Breast epithelium (tissue), 4 donors: ENCODE measurements around the gene IMMP2L. TPM values are rescaled to one million over a fixed set of nuclear protein-coding genes. Genes with fewer than 3 reads are reported as not detected.

Source experiments
- DNase-seq, 2 donors: peaks; one replicate each; pipeline ENCODE4 v3.0.0-alpha.2; 2019; ENCODE audit warnings: low spot score in 2 of 2
- H3K27ac ChIP-seq, 2 donors: fragments of 200-600 bp; sonication (generic) in 1 of 2; one replicate each; pipeline ENCODE4 v1.5.1; 2016 to 2019; ENCODE audit warnings: mild to moderate bottlenecking in 1 of 2
- H3K27me3 ChIP-seq, 2 donors: fragments of 200-600 bp; sonication (generic) in 1 of 2; one replicate each; pipeline versions ENCODE4 v1.5.1 to v1.6.0; 2017 to 2019; ENCODE audit warnings: control low read depth in 1 of 2, mild to moderate bottlenecking in 1 of 2
- H3K36me3 ChIP-seq: fragments of 200-600 bp; one replicate; pipeline ENCODE4 v1.5.1; 2019
- H3K4me1 ChIP-seq, 2 donors: fragments of 200-600 bp; sonication (generic); one replicate each; pipeline ENCODE4 v1.5.1; 2016 to 2019; ENCODE audit warnings: control low read depth in 1 of 2
- H3K4me3 ChIP-seq, 3 donors: fragments of 200-600 bp; sonication (generic); 1 replicate in 2 of 3; 2 replicates in 1 of 3; pipeline ENCODE4 v1.5.1; 2016 to 2019; ENCODE audit warnings: mild to moderate bottlenecking in 3 of 3, moderate library complexity in 2 of 3
- H3K9me3 ChIP-seq, 2 donors: fragments of 200-600 bp; sonication (generic) in 1 of 2; one replicate each; pipeline ENCODE4 v1.5.1; 2016 to 2019; ENCODE audit warnings: control low read depth in 1 of 2
- POLR2A ChIP-seq: fragments of 450-650 bp; IDR thresholded peaks from one replicate; pipeline ENCODE4 v1.6.1; 2016; ENCODE audit warnings: antibody characterized with exemption, mild to moderate bottlenecking, moderate library complexity
- POLR2AphosphoS5 ChIP-seq, 3 donors: sonication (generic); formaldehyde crosslinking; IDR thresholded peaks; one replicate each; pipeline ENCODE4 v1.6.1; 2017; ENCODE audit warnings: antibody characterized with exemption in 3 of 3
- intact Hi-C: fragments of 100-400 bp; cut with DNase I; formaldehyde crosslinking; loops from one replicate; pipeline ENCODE4 v1.15.1; 2023; ENCODE audit warnings: low total_unique reads
- total RNA-seq, 3 donors: library from RNA; depleted of rRNA; stranded (reverse); fragments of >200 nt; gene quantifications; one replicate each; pipeline ENCODE4 v1.1.0, GENCODE V29; 2016
- TF ChIP-seq, protein P1 (sequence below), 3 donors: fragments of 450-650 bp; IDR thresholded peaks; one replicate each; pipeline ENCODE4 v1.5.1; 2016 to 2017; ENCODE audit warnings: antibody characterized with exemption in 3 of 3, mild to moderate bottlenecking in 3 of 3, moderate library complexity in 3 of 3

The IMMP2L gene
- total RNA-seq, 3 donors from 2014 or later: 19.8 to 39.7 (median 30.8) TPM

DNA sequence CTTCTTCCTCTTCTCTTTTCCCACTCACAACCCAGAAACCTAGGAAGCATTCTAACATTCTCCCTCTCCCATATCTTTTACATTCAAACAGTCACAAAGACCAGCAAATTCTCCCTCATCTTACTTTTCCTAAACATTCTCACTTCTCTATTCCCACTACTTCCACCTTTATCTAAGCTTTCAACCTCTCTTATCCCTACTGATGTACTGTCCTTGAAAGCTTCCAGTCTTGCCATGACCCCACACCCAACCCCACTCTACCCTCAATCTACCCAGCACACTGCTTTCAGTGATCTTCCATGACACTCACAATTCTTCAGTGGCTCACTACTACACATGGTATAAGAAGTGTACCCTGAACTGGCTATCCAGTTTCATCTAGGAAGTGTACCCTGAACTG, 5.3 kb downstream of the IMMP2L start:
- Histone ChIP-seq H3K9me3 (no peaks in the 10 kb centered on the region), H3K27ac (no peak overlapping the region), H3K27me3 (no peaks in the 10 kb centered on the region), H3K4me1 (no peaks in the 10 kb centered on the region), H3K36me3 (no peaks in the 10 kb centered on the region), H3K4me3 (no peak overlapping the region)
- TF ChIP-seq, protein P1, sequence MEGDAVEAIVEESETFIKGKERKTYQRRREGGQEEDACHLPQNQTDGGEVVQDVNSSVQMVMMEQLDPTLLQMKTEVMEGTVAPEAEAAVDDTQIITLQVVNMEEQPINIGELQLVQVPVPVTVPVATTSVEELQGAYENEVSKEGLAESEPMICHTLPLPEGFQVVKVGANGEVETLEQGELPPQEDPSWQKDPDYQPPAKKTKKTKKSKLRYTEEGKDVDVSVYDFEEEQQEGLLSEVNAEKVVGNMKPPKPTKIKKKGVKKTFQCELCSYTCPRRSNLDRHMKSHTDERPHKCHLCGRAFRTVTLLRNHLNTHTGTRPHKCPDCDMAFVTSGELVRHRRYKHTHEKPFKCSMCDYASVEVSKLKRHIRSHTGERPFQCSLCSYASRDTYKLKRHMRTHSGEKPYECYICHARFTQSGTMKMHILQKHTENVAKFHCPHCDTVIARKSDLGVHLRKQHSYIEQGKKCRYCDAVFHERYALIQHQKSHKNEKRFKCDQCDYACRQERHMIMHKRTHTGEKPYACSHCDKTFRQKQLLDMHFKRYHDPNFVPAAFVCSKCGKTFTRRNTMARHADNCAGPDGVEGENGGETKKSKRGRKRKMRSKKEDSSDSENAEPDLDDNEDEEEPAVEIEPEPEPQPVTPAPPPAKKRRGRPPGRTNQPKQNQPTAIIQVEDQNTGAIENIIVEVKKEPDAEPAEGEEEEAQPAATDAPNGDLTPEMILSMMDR (IDR thresholded peaks at IDR 0.05): no peak
- no peak for TF ChIP-seq POLR2A
- no peak for TF ChIP-seq POLR2AphosphoS5 (IDR thresholded peaks at IDR 0.05)
- intact Hi-C loops: no loop called here
- DNase-seq: no peak

DNA sequence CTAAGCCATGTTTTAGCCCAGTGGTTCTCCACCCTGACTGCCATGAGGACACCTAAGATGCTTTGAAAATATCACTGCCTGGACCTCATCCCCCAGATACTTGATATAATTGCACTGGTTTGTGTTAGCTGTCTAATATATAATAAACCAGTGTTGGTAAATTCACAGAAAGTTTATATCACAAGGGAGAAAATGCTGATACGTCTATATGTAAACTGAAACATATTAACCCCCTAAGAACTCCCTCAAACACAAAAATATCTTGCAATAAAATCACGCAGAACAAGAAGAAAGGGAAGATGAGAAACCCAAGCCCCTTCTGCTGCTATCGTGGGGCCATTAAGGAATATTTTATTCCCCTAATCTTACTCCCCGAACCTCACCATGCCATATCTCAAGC, 8.2 kb downstream of the IMMP2L start:
- DNase-seq: no peak
- Histone ChIP-seq H3K27ac (no peak overlapping the region), H3K4me3 (no peak overlapping the region), H3K9me3 (no peaks in the 10 kb centered on the region), H3K36me3 (no peaks in the 10 kb centered on the region), H3K4me1 (no peaks in the 10 kb centered on the region), H3K27me3 (no peaks in the 10 kb centered on the region)
- no peak for TF ChIP-seq POLR2A
- intact Hi-C loops: no loop called here

DNA sequence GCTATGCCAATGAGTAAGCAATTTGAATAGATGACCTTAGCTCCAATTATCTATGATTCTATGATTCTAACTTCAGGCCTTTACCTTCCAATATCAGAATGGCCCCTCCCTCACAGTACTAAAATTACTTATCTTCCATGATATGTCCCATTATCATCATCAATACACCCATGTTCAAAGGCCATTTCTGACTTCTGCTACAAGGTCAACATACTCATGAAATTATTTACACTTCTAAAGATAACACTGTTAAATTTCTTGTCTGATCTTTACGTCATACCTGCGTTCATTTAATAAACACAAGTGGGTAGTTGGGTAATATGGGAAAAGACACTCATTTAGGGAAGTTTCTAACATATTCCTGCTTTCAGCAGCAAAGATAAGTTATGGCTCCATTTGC, 21.2 kb downstream of the IMMP2L start:
- Histone ChIP-seq H3K27ac (no peak overlapping the region), H3K27me3 (no peaks in the 10 kb centered on the region), H3K36me3 (no peaks in the 10 kb centered on the region), H3K4me3 (no peak overlapping the region), H3K4me1 (no peaks in the 10 kb centered on the region), H3K9me3 (no peaks in the 10 kb centered on the region)
- TF ChIP-seq, protein P1 (IDR thresholded peaks at IDR 0.05): no peak
- TF ChIP-seq POLR2A: no peak
- no peak for TF ChIP-seq POLR2AphosphoS5 (IDR thresholded peaks at IDR 0.05)
- no peak for DNase-seq
- intact Hi-C loops: no loop called here

DNA sequence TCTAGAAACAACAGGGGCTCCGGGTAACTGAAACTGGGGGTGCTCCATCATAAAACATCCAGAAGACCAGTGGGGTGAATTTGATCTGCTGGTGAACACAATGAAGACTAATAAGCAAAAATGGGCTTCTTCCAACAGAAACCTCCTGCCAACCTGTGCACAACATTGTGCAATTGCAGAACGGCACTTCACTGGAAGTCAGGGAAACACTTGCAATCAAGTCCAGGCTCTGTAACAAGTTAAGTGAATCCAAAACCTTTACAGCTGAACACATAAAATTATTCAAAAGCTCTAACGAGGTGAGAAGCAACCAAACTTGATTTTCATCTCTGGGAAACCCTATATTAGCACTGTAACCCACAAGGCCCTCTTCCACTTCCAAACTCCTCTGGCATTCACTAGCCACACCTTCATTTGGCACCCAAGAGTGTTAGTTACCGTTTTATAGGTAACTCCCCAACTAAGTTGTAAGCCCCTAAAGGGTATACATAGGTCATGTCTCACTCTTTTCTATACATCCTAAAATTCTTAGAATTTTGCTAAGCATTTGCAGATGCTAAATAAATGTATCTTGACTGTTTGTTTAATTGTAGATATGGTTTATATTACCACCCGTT, 22.0 kb downstream of the IMMP2L start:
- no peak overlapping the region for H3K4me3 ChIP-seq
- no peaks in the 10 kb centered on the region for H3K4me1 ChIP-seq
- intact Hi-C loops: no loop called here
- H3K27me3 ChIP-seq: no peaks in the 10 kb centered on the region
- no peaks in the 10 kb centered on the region for H3K9me3 ChIP-seq
- no peak for DNase-seq
- TF ChIP-seq POLR2AphosphoS5 (IDR thresholded peaks at IDR 0.05) (no peak), POLR2A (no peak)
- TF ChIP-seq, protein P1 (IDR thresholded peaks at IDR 0.05): no peak
- H3K27ac ChIP-seq: no peak overlapping the region
- no peaks in the 10 kb centered on the region for H3K36me3 ChIP-seq

DNA sequence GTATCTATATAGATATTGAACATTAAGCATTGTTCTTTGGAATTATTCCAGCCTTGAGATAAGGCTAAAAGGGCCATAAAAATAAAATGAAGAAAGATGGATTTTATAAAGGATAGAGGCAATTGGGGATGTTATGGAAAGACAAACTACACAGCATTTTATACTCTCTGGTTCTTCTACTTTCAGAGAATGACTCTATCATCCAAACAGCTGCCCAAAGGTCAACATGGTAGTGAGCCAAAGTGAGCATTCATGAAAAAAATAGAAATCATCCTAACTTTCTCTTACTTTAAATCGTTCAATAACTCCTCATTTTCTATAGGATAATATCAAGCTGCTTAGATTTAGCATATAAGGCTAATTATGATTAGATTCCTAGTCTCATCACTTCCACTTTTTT, 25.2 kb downstream of the IMMP2L start:
- intact Hi-C loops: no loop called here
- no peak overlapping the region for H3K4me3 ChIP-seq
- H3K9me3 ChIP-seq: no peaks in the 10 kb centered on the region
- DNase-seq: no peak
- no peaks in the 10 kb centered on the region for H3K27me3 ChIP-seq
- no peaks in the 10 kb centered on the region for H3K4me1 ChIP-seq
- H3K36me3 ChIP-seq: no peaks in the 10 kb centered on the region
- no peak overlapping the region for H3K27ac ChIP-seq
- TF ChIP-seq POLR2AphosphoS5 (IDR thresholded peaks at IDR 0.05) (no peak), POLR2A (no peak)
- TF ChIP-seq, protein P1 (IDR thresholded peaks at IDR 0.05): no peak
